Prostate gland (tissue), 2 donors: ENCODE data around the gene TEX9.

Experiments
- POLR2A ChIP-seq: fragments of 450-650 bp; IDR thresholded peaks from one replicate; pipeline ENCODE4 v1.6.1; 2016; ENCODE audit warnings: antibody characterized with exemption, mild to moderate bottlenecking
- POLR2AphosphoS5 ChIP-seq: sonication (generic); formaldehyde crosslinking; IDR thresholded peaks from one replicate; pipeline ENCODE4 v1.6.1; 2017; ENCODE audit warnings: antibody characterized with exemption
- TF ChIP-seq, protein P1 (sequence below), 4 experiments: fragments of 200-600 bp in 2 of 4; fragments of 450-650 bp in 2 of 4; sonication (generic) in 2 of 4; IDR thresholded peaks; 1 replicate in 3 of 4; 2 replicates in 1 of 4; pipeline ENCODE4 v1.5.1; 2016 to 2019; ENCODE audit warnings: antibody characterized with exemption in 4 of 4, mild to moderate bottlenecking in 2 of 4, moderate library complexity in 2 of 4

- TF ChIP-seq, protein P1, sequence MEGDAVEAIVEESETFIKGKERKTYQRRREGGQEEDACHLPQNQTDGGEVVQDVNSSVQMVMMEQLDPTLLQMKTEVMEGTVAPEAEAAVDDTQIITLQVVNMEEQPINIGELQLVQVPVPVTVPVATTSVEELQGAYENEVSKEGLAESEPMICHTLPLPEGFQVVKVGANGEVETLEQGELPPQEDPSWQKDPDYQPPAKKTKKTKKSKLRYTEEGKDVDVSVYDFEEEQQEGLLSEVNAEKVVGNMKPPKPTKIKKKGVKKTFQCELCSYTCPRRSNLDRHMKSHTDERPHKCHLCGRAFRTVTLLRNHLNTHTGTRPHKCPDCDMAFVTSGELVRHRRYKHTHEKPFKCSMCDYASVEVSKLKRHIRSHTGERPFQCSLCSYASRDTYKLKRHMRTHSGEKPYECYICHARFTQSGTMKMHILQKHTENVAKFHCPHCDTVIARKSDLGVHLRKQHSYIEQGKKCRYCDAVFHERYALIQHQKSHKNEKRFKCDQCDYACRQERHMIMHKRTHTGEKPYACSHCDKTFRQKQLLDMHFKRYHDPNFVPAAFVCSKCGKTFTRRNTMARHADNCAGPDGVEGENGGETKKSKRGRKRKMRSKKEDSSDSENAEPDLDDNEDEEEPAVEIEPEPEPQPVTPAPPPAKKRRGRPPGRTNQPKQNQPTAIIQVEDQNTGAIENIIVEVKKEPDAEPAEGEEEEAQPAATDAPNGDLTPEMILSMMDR (IDR thresholded peaks at IDR 0.05): no peak
- TF ChIP-seq POLR2A (no peak), POLR2AphosphoS5 (no peak)
Observed at GRCh38 chr15:56342653-56343052, 22.6 kb upstream of the TEX9 start.
